NT2/D1 (cell line): ENCODE measurements around the gene KCNA5.

Experiments
- SUZ12 ChIP-seq: IDR thresholded peaks from 2 replicates; pipeline ENCODE4 v1.6.1; 2011; ENCODE audit not compliant: insufficient read length, insufficient read depth; ENCODE audit errors: extremely low read depth
- ZNF274 ChIP-seq: IDR thresholded peaks from 2 replicates; pipeline ENCODE4 v1.6.1; 2011; ENCODE audit warnings: mild to moderate bottlenecking, low read depth, low read length

DNA sequence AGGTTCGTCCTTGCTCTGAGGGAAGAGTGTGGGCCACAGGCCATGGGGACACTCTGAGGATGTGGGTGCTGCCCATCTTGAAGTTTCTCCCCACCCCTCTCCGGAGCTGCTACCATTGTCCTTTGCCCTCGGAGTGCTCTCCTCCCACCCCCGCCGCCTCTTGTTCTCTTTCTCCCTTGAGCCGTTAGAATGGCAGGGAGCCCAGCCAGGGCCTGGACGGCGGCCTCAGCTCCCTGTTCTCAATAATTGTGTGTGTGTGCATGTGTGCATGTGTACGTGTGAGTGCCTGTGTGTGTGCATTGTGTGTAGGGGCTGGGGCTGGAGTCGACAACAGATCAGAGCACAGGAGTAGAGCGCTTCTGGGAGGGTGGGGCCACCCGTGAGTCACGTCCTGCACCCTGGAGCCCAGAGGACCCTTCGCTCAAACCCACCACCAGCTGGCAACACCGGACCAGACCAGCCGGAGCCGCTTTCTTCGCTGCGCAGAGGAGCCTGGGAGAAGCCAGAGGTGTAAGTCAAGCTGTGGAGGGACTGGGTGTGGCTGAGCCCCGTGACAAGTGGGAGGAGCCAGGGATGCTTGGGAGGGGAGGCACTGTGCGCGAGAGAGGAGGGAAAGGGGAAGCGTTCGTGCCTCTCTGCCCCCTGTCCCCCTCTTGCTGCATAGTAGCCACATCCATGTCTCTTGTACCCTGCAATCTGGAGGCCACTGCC lies 25.9 kb upstream of the KCNA5 start:
- no peak for TF ChIP-seq ZNF274
- no peak for TF ChIP-seq SUZ12
